GM19467 (cell line): ENCODE measurements around the gene FUS.
A peak's percentile ranks its signal among the peaks of the same experiment; 100 is the strongest.
"Not testable (repeated sequence)": the region's sequence is repeated elsewhere in the genome, so short reads cannot be mapped to it uniquely, and the experiment has no call there.

ENCODE experiments used
- ATAC-seq: cut with Tn5 transposase; IDR thresholded peaks from one replicate; pipeline ENCODE4 v1.9.1; 2021; ENCODE audit warnings: mild to moderate bottlenecking, moderate library complexity; ENCODE audit not compliant: unreplicated experiment

The FUS gene

DNA sequence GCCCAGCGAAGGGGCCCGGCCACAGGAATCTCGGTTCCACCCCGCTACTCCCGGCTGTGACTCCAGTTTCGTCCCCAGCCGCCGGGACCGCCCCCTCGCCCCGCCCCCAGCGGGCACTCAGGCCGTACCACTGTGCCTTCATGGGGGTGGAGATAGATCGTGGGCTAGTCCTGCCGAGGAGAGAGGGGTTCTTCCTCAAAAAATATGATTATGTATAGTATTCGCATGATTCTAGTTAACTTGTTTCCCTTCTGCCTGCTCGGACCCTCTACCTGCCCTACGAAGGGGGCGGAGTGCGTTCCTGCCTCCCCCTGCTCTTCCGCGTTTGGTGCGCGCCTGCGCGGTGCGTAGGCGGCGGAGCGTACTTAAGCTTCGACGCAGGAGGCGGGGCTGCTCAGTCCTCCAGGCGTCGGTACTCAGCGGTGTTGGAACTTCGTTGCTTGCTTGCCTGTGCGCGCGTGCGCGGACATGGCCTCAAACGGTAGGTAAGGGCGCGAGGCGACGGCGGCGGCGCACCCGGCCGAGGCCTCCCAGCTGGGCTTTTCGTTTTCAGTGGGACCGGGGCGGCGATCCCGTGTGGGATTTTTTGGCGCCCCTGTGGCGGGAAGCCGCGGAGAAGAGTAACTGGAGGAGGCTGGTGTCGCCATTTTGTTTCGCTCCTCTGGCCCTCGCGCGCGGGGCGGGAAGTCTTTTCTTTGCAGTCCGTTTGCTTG, at the start of gene FUS:
Gene FUS, plus strand, starts transcription at position 393 of the 713 bp plus-strand sequence. Its CDS starts 76 bp downstream, at position 469.
- peak; percentile 49 for ATAC-seq

DNA sequence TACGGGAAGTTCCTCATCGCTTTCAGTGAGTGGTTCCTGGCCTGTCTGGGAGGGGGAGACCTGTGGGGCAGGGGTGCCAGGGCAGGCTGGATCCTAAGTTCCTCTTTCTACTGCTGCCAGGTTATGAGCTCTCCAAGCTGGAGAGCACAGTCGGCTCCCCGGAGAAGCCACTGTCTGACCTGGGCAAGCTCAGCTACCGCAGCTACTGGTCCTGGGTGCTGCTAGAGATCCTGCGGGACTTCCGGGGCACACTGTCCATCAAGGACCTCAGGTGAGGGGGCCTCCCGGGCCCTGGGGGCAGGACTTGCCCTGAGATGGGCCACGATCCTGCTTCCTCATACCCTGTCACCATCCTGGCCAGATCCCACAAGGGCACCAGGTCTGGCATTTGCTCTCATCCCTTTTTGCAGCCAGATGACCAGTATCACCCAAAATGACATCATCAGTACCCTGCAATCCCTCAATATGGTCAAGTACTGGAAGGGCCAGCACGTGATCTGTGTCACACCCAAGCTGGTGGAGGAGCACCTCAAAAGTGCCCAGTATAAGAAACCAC, 49.5 kb upstream of the FUS start:
- ATAC-seq, result no peak

DNA sequence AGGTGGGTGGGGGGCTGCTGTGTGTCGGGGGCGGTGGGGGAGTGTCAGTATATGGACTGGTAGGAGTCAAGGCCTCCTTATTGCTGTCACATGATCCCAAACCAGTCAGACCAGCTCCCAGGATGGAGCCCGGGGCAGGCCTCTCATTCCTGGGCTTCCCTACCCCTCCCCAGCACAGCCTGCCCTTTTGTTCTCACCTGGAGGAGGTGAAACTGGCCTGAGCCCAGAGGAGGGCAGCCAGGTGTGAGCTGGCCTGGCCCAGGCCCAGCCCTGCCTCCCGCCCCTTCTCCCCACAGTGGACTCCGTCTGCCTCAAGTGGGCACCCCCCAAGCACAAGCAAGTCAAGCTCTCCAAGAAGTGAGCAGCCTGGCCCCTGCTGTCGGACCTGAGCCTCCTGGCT, 49.0 kb upstream of the FUS start:
- no peak for ATAC-seq

- no peak for ATAC-seq
These were observed 48.5 kb upstream of the FUS start for GRCh38 chr16:31131416-31131815.

DNA sequence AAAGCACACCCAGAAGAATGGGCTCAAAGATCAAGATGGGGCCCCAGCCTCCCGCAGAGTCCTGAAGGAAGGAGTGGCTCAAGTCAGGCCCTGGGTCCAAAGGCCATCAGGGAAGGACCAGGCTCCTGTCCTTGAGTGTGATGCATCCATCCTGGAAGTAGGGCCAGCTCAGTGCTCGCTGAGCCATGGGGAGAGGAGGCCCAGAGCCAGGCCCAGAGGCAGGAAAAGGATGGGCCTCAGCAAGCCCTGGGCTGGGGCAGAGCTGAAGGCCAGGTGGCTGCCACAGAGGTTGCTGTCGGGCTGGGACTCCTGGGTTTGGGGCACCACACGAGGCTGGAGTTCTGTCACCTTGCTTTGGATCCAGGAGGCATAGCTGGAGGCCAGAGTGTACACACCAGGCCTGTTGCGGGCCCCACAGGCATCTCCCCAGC, 48.1 kb upstream of the FUS start:
- no peak for ATAC-seq

DNA sequence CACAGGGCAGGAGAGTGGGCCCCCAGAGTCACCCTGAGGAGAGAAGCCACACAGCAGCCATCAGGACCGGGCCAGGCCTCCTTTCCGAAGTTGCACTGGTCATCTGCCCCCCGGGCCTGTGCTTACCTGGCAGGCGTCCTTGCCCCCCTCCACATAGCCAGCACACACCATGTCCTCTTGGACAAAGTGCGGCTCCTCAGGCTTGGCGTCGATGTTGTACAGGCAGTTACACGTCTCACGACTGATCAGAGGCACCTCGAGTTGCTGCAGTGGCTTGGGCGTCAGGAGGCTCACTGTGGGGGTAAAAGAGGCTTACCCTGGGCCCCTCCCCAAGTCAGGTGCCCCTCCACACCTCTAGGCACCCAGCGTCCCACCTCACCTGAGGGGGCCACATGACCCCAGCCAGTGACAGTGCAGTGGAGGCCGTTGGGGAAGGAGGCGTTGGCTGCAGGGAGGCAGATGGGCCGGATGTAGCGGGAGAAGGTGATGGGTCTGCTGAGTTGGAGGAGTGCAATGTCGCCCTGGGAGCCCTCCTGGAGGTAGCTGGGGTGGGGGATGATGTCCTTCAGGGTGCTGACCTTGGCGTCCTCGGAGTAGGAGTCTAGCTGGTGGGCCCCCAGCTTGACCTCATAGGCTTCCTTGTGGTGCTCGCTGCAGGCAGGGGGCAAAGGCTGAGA, 47.5 kb upstream of the FUS start:
- no peak for ATAC-seq

- no peak for ATAC-seq
These were observed 46.9 kb upstream of the FUS start for GRCh38 chr16:31133046-31133501.

DNA sequence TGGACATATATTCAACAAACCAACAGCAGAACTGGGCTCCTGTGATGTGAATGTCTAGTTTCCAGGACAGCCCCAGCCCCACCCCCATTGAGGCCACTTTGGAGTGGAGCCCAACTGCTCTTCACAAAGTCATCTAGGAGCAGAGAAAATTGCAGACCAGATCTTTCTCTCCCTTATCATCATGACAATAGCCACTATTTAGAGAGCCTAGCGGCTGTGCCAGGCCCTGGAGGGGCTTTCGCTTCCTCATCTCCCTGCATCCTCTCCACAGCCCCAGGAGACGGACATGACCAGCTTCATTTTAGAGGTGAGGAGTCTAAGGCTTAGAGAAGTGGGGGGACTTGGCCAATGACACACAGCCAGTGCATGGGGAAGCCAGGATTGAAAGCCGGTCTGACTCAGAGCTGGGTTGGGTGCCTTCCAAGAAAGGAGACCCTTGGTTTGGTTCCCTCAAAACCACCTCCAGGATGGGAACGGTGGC, 45.8 kb upstream of the FUS start:
- no peak for ATAC-seq

GRCh38 chr16:31134625-31135534, 45.1 kb upstream of the FUS start:
- no peak for ATAC-seq

DNA sequence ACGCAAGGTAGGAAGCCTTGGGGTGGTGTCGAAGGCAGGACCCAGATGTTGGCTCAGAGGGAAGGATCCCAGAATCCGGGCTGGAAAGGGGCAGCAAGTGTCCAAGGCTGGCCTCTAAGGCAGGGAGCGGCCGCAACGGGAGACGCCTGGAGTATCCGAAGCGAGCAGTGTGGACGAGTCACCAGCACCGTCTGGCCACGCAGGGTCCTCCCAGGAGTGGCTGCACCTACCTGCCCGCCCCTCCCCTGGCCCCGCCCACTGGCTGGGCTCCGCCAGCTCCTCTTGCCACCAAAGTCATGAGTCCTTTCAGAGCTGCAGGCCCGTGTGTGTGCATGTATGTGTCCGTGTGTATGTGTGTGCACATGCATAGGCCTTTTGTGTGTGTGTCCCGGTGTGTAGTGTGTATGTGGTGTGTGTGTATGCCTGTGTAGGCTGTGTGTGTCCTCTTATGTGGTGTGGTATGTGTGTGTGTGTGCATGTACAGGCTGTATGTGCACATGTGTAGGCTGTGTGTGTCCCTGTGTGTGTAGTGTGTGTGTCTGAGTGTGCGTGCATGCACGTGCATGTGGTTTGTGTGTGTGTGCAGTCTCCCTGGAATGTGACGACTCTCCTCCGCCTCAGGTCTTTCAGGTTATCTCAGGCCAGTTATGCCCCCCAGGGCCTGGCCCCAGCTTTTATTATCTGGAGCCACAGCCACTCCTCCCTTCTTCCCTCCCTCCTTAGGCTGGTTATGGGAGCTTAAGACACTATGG, 44.2 kb upstream of the FUS start, which contains the start of gene PRSS8:
Gene PRSS8, minus strand, starts transcription at position 193 of the 752 bp plus-strand sequence. CDS start 229 bp downstream, outside the sequence.
- ATAC-seq, result no peak

DNA sequence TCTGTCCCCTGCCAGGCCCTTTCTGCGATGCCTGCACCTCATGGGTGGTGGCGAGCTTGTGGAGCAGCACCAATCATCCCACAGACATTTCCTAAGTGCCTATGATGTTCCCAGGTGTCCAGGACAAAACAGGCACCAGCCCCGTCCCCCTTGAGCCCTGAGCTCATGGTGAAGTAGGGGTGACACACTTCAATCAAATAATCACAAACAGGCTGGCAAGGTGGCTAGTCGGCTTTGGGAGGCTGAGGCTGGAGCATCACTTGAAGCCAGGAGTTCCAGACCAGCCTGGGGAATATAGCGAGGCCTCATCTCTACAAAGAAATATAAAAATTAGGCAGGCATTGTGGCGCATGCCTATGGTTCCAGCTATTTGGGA, 43.7 kb upstream of the FUS start:
- no peak for ATAC-seq

DNA sequence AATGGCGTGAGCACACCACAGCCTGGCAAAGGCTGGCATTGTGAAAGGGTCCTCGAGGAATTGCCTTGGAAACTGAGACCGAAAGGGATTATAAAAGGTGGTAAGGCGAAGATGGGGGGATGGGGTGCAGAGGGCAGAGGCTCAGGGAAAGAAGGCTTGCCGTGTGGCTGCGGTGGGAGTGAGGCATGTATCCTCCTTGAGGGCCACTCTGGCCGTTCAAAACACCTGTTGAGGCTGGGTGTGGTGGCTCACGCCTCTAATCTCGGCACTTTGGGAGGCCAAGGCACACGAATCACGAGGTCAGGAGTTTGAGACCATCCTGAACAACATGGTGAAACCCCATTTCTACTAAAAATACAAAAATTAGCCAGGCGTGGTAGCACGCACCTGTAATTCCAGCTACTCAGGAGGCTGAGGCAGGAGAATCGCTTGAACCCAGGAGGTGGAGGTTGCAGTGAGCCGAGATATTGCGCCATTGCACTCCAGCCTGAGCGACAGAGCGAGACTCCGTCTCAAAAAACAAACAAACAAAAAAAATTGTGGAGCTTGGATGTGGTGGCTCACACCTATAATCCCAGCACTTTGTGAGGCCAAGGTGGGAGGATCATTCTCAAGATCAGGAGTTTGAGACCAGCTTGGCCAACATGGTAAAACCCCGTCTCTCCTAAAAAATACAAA, 43.0 kb upstream of the FUS start:
- not testable (repeated sequence) for ATAC-seq

DNA sequence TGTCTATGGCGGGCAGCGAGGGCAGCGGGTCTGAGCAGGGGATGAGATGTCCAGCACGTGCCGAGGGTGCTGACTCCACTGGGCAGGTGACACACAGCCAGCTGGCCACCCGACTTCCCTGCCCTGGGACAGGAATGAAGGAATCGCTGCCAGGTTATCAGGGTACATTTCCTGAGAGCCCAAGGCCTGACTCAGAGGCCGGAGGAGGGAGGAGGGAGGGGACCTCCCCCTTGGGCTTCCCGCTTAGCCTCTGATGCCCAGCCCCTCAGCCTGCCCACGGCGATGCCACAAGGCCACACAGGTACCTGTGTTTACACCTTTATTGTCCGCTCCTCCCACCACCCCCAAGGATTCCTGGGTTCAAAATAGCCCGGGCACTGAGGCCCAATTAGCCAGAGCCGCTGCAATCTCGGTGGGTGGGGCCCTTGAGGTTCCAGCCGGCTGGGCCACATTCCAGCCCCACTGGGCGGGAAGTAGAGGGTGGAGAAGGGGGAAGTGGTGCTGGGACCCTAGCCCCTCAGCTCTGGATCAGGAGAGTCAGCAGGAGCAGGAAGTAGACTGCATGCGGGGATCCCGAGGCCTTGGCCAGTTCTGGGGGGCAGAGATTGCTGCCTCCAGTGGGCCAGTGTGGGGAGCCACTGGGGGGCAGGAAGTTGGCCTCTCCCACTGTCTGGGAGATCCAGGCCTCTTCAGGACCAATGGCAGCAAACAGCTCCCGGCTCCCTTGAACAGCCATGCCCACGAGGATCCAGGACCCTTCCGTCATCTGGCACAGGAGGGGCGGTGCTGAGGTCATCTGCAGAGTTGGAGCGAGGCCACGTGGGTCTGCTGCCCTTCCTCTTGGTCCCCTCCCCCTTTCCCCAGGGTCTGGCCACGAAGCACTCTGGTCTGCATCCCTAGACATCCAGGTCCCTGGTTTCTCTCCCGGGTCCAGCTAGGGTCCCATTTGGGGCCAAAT, 41.0 kb upstream of the FUS start:
- no peak for ATAC-seq

DNA sequence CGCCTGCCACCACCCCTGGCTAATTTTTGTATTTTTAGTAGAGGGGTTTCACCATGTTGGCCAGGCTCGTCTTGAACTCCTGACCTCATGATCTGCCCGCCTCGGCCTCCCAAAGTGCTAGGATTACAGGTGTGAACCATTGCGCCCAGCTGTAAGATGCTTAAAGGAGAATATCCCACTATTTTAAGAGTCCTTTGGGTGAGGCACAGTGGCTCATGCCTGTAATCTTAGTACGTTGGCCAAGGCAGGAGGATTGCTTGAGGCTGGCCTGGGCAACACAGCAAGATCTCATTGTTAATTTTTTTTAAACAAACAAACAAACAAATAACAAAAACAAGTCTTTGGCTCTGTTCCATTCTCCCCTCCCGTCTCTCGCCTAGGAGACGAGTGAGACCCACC, 38.9 kb upstream of the FUS start:
- not testable (repeated sequence) for ATAC-seq

- no peak for ATAC-seq
These were observed 38.3 kb upstream of the FUS start for GRCh38 chr16:31141489-31142108.

GRCh38 chr16:31142109-31143010, 37.6 kb upstream of the FUS start:
- peak; percentile 82 for ATAC-seq
